ENCODE results near the gene SLC52A3.

The SLC52A3 gene

DNA sequence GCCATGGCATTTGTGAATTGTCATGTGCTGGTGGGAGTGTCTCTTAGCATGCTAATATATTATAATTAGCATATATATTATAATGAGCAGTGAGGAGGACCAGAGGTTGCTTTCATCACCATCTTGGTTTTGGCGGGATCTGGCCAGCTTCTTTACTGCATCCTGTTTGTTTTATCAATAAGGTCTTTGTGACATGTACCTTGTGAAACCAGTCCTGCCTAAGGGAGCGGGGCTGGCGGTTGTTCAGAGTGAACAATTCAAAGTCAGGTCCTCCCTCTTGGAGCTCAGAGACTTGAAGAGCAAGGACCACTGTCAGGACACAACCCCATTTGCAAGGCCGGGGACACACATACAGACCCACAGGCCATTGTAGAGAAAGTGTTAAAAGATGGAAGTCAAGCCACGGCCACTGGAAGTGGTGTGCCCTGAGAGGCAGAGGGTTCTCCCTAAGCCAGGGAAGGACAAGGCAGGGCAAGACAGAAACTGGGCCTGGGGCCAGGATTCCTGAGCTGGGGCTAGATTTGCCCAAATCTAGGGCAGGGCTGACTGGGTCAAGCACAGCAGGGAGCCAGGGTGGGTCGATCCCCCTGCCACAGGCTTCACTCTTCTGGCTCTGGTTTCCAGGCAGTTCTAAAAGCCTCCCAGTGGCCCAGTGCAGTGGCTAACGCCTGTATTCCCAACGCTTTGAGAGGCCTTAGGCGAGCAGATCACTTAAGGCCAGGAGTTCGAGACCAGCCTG, 14.2 kb downstream of the SLC52A3 start:
- no peak for DNase-seq (ENCODE audit: low read depth)
- H3K4me3 ChIP-seq (ENCODE audit: low read length) = no peak overlapping the region
- TF ChIP-seq CTCF (IDR thresholded peaks at IDR 0.05; ENCODE audit: insufficient read depth, low read depth, low read length, missing control alignments) = no peak

- H3K4me3 ChIP-seq (ENCODE audit: low read length) = no peak overlapping the region
- no peak for TF ChIP-seq CTCF (IDR thresholded peaks at IDR 0.05; ENCODE audit: insufficient read depth, low read depth, low read length, missing control alignments)
- no peak for DNase-seq (ENCODE audit: low read depth)
These were observed 15.2 kb downstream of the SLC52A3 start for GRCh38 chr20:753136-753535.

GRCh38 chr20:752291-752690, 16.0 kb downstream of the SLC52A3 start:
- no peak overlapping the region for H3K4me3 ChIP-seq (ENCODE audit: low read length)
- no peak for DNase-seq (ENCODE audit: low read depth)
- no peak for TF ChIP-seq CTCF (IDR thresholded peaks at IDR 0.05; ENCODE audit: insufficient read depth, low read depth, low read length, missing control alignments)

- TF ChIP-seq CTCF (IDR thresholded peaks at IDR 0.05; ENCODE audit: insufficient read depth, low read depth, low read length, missing control alignments) = no peak
- no peak overlapping the region for H3K4me3 ChIP-seq (ENCODE audit: low read length)
- no peak for DNase-seq (ENCODE audit: low read depth)
These were observed 16.5 kb downstream of the SLC52A3 start for GRCh38 chr20:751761-752160.

DNA sequence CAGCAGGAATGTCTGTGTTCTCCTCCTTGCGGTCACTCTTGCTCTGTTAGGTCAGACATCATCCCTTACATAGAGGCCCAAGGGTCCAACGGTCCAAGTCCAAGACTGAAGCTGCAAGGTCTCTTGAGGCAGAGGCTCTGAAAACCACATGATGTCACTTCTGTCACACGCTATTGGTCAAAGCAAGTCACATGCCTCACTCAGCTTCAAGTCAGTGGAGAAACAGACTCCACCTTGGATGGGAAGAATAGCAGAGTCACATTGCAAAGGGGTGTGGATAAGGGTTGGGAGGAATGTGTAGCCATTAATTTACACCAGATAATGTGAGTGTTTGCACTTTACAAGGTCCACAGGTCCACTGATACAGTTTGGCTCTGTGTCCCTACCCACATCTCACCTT, 17.5 kb downstream of the SLC52A3 start:
- TF ChIP-seq CTCF (IDR thresholded peaks at IDR 0.05; ENCODE audit: insufficient read depth, low read depth, low read length, missing control alignments) = no peak
- H3K4me3 ChIP-seq (ENCODE audit: low read length) = no peak overlapping the region
- no peak for DNase-seq (ENCODE audit: low read depth)

- no peak for DNase-seq (ENCODE audit: low read depth)
- TF ChIP-seq CTCF (IDR thresholded peaks at IDR 0.05; ENCODE audit: insufficient read depth, low read depth, low read length, missing control alignments) = no peak
- H3K4me3 ChIP-seq (ENCODE audit: low read length) = no peak overlapping the region
These were observed 22.5 kb downstream of the SLC52A3 start for GRCh38 chr20:745683-746301.

GRCh38 chr20:742156-742555, 26.1 kb downstream of the SLC52A3 start:
- no peak overlapping the region for H3K4me3 ChIP-seq (ENCODE audit: low read length)
- no peak for TF ChIP-seq CTCF (IDR thresholded peaks at IDR 0.05; ENCODE audit: insufficient read depth, low read depth, low read length, missing control alignments)
- DNase-seq (ENCODE audit: low read depth) = no peak
